VCaP (cell line): ENCODE data around the gene OBSL1.

Experiments
- H3K27ac ChIP-seq: fragments of 450-650 bp; 2 replicates; pipeline ENCODE4 v1.5.1; 2017
- CTCF ChIP-seq: fragments of 450-650 bp; conservative IDR thresholded peaks from 2 replicates; pipeline ENCODE4 v1.5.1; 2017; ENCODE audit warnings: mild to moderate bottlenecking, moderate library complexity

OBSL1 gene

GRCh38 chr2:219614076-219614860 is 42.9 kb upstream of the OBSL1 start:
- TF ChIP-seq CTCF, result no peak
- H3K27ac ChIP-seq, result no peak overlapping the region

- H3K27ac ChIP-seq, result no peak overlapping the region
- no peak for TF ChIP-seq CTCF
These were observed 42.2 kb upstream of the OBSL1 start for GRCh38 chr2:219613461-219614070.

GRCh38 chr2:219612577-219613286 is 41.4 kb upstream of the OBSL1 start:
- no peak overlapping the region for H3K27ac ChIP-seq
- no peak for TF ChIP-seq CTCF

- H3K27ac ChIP-seq, result no peak overlapping the region
These were observed 40.7 kb upstream of the OBSL1 start for GRCh38 chr2:219611866-219612576.

GRCh38 chr2:219611306-219611705 is 40.0 kb upstream of the OBSL1 start:
- H3K27ac ChIP-seq, result no peak overlapping the region
- no peak for TF ChIP-seq CTCF

More at GRCh38 chr2:219611866-219612576, 40.7 kb upstream of the OBSL1 start:
- TF ChIP-seq CTCF, result no peak

- H3K27ac ChIP-seq, result no peak overlapping the region
- no peak for TF ChIP-seq CTCF
These were observed 37.9 kb upstream of the OBSL1 start for GRCh38 chr2:219609149-219609750.
